ENCODE data around the gene RNF41. TPM values are rescaled to one million over a fixed set of nuclear protein-coding genes. Genes with fewer than 3 reads are reported as not detected.
"Not testable (repeated sequence)": the region's sequence is repeated elsewhere in the genome, so short reads cannot be mapped to it uniquely, and the experiment has no call there.

RNF41 gene
- total and polyA plus RNA-seq, 5 donors: 17.4 to 63.2 (median 44.9) TPM

DNA sequence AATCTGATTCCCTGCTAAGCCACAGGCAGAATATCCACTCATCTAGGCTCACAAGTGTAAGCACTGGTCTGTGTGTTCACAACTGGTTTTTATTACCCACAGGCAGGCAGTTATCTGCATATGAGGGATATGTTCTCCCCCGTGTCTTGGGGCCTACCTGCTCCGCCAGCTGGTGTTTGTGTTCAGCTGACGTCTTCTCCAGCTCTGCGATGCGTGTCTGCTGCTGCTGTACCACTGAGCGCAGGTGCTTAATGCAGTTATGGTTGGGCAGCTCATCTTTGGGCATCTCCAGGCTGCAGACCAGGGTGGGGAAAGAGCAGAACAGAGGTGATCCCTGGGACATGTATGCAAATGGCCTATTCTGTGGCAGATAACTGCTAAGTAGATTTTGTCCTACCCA is 13.7 kb downstream of the RNF41 start:
- intact Hi-C loops (cut with DNase I): loop anchor here in 1 of 4 donors (10.0 kb wide), 1 partner anchor 107 kb away; the partner anchor contains the start of gene CNPY2
- H3K4me1 ChIP-seq (ENCODE audit: control insufficient read depth, insufficient read depth, low read length): no peaks in the 10 kb centered on the region
- ATAC-seq (no peak), DNase-seq (no peak)
- H3K4me3 ChIP-seq (ENCODE audit: low read length): no peak overlapping the region
- H3K27me3 ChIP-seq (ENCODE audit: control insufficient read depth, insufficient read depth): no peaks in the 10 kb centered on the region
- no peaks in the 10 kb centered on the region for H3K9me3 ChIP-seq (ENCODE audit: control insufficient read depth, low read length)
- no peak overlapping the region for H3K27ac ChIP-seq (ENCODE audit: low read length)
- 89% methylated on average over 6 of the region's 6 CpGs for WGBS

GRCh38 chr12:56206452-56207166 is 15.1 kb downstream of the RNF41 start:
- DNase-seq (peak; percentile 45 to 75 (median 71)), ATAC-seq (peak; percentile 49 to 57)
- Histone ChIP-seq H3K27me3 (ENCODE audit: control insufficient read depth, insufficient read depth) (no peaks in the 10 kb centered on the region), H3K4me3 (ENCODE audit: low read length) (no peak overlapping the region), H3K27ac (ENCODE audit: low read length) (no peak overlapping the region), H3K4me1 (ENCODE audit: control insufficient read depth, insufficient read depth, low read length) (no peaks in the 10 kb centered on the region), H3K9me3 (ENCODE audit: control insufficient read depth, low read length) (no peaks in the 10 kb centered on the region)
- 55% methylated on average over 14 of the region's 14 CpGs for WGBS
- intact Hi-C loops (cut with DNase I): loop anchor here in 1 of 4 donors (10.0 kb wide), 1 partner anchor 108 kb away; the partner anchor contains the start of gene CNPY2

DNA sequence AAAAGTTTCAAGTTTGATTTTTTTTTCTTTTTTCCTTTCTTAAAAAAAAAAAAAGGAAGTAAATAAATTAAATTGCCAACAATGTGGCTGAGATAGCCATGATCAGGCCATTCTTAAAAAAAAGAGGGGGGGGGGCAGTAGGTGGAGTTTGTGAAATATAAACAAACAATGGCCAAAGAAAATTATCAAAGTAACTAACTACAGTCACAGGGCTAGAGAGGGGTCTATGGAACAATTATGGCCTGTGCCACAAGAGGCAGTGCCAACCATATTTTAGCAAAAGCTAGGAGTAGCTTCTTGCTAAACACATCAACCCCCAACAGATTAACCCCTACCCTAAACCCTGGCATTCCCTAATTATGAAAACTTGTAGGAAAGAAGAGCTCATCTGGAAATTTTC is 16.3 kb downstream of the RNF41 start:
- H3K27ac ChIP-seq (ENCODE audit: low read length): no peak overlapping the region
- H3K27me3 ChIP-seq (ENCODE audit: control insufficient read depth, insufficient read depth): no peaks in the 10 kb centered on the region
- intact Hi-C loops (cut with DNase I): loop anchor here in 1 of 4 donors (10.0 kb wide), 1 partner anchor 109 kb away; the partner anchor contains the start of gene CNPY2
- no peak overlapping the region for H3K4me3 ChIP-seq (ENCODE audit: low read length)
- ATAC-seq (peak in 1 of 2 donors; percentile 9), DNase-seq (no peak)
- H3K4me1 ChIP-seq (ENCODE audit: control insufficient read depth, insufficient read depth, low read length): no peaks in the 10 kb centered on the region
- H3K9me3 ChIP-seq (ENCODE audit: control insufficient read depth, low read length): no peaks in the 10 kb centered on the region

GRCh38 chr12:56204275-56204674 is 17.4 kb downstream of the RNF41 start:
- Histone ChIP-seq H3K4me3 (ENCODE audit: low read length) (no peak overlapping the region), H3K4me1 (ENCODE audit: control insufficient read depth, insufficient read depth, low read length) (no peaks in the 10 kb centered on the region), H3K9me3 (ENCODE audit: control insufficient read depth, low read length) (no peaks in the 10 kb centered on the region), H3K27ac (ENCODE audit: low read length) (no peak overlapping the region), H3K27me3 (ENCODE audit: control insufficient read depth, insufficient read depth) (no peaks in the 10 kb centered on the region)
- intact Hi-C loops (cut with DNase I): loop anchor here in 1 of 4 donors (10.0 kb wide), 1 partner anchor 111 kb away; the partner anchor contains the start of gene CNPY2
- no peak for ATAC-seq
- no peak for DNase-seq

GRCh38 chr12:56202838-56203237 is 18.9 kb downstream of the RNF41 start:
- ATAC-seq: no peak
- 69% methylated on average over 2 of the region's 2 CpGs for WGBS
- intact Hi-C loops (cut with DNase I): loop anchor here in 1 of 4 donors (10.0 kb wide), 1 partner anchor 112 kb away; the partner anchor contains the start of gene CNPY2

GRCh38 chr12:56202366-56202765 is 19.4 kb downstream of the RNF41 start:
- ATAC-seq (no peak), DNase-seq (no peak)
- H3K27ac ChIP-seq (ENCODE audit: low read length): no peak overlapping the region
- intact Hi-C loops (cut with DNase I): loop anchor here in 1 of 4 donors (10.0 kb wide), 1 partner anchor 112 kb away; the partner anchor contains the start of gene CNPY2
- no peaks in the 10 kb centered on the region for H3K9me3 ChIP-seq (ENCODE audit: control insufficient read depth, low read length)
- no peaks in the 10 kb centered on the region for H3K27me3 ChIP-seq (ENCODE audit: control insufficient read depth, insufficient read depth)
- 47% methylated on average over 1 of the region's 1 CpG for WGBS
- no peak overlapping the region for H3K4me3 ChIP-seq (ENCODE audit: low read length)
- no peaks in the 10 kb centered on the region for H3K4me1 ChIP-seq (ENCODE audit: control insufficient read depth, insufficient read depth, low read length)

More at GRCh38 chr12:56202838-56203237, 18.9 kb downstream of the RNF41 start:
- Histone ChIP-seq H3K4me3 (ENCODE audit: low read length) (no peak overlapping the region), H3K27me3 (ENCODE audit: control insufficient read depth, insufficient read depth) (no peaks in the 10 kb centered on the region), H3K27ac (ENCODE audit: low read length) (no peak overlapping the region), H3K9me3 (ENCODE audit: control insufficient read depth, low read length) (no peaks in the 10 kb centered on the region), H3K4me1 (ENCODE audit: control insufficient read depth, insufficient read depth, low read length) (no peaks in the 10 kb centered on the region)
- no peak for DNase-seq

DNA sequence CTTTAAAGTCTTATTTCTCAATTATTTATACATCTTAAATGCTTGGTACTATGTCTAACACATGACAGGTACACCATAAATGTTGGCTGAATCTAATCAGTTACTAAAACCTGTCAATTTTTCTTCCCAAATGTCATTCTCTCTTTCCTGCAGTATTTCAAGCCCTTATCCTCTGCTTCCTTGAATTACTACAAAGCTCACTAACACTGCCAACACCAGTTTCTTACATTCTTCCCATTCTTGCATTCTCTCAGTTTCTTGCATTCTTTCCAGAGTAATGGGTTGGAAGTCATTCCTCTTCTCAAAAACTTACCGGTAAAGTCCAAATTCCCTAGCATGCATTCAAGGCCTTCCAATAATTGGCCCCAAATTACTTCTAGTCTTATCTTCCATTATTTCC is 22.9 kb downstream of the RNF41 start:
- no peak overlapping the region for H3K4me3 ChIP-seq (ENCODE audit: low read length)
- H3K9me3 ChIP-seq (ENCODE audit: control insufficient read depth, low read length): no peaks in the 10 kb centered on the region
- 49% methylated on average over 1 of the region's 1 CpG for WGBS
- no peaks in the 10 kb centered on the region for H3K27me3 ChIP-seq (ENCODE audit: control insufficient read depth, insufficient read depth)
- ATAC-seq (no peak), DNase-seq (no peak)
- H3K27ac ChIP-seq (ENCODE audit: low read length): no peak overlapping the region
- no peaks in the 10 kb centered on the region for H3K4me1 ChIP-seq (ENCODE audit: control insufficient read depth, insufficient read depth, low read length)
- intact Hi-C loops (cut with DNase I): loop anchor here in 1 of 4 donors (10.0 kb wide), 1 partner anchor 396 kb away; no protein-coding TSS in a partner anchor

DNA sequence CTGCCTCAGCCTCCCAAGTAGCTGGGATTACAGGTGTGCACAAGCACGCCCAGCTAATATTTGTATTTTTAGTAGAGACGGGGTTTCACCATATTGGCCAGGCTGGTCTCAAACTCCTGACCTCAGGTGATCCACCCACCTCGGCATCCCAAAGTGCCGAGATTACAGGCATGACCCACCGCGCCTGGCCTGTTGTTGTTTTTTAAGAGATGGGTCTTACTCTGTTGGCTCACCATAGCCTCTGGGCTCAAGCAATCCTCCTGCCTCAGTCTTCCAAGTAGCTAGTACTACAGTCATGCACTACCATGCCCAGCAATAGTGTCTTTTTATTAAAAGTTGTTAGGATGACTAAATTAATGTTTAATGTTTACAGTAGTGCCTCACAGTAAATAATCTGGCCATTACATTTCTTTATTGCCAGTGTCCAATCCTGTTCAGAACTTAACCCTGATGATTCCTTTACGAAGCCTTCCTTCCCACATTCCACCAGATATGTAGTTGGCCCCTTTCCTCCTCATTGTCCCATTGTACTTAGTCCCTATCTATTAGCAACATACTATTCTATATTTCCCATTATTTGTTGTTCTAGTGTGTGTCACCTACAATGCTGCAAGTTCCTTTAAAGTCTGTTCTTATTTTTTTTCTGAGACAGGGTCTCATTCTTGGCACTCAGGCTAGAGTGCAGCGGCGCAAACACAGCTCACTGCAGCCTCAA is 23.6 kb downstream of the RNF41 start:
- intact Hi-C loops (cut with DNase I): loop anchor here in 1 of 4 donors (10.0 kb wide), 1 partner anchor 397 kb away; no protein-coding TSS in a partner anchor
- no peak for ATAC-seq
- DNase-seq: no peak

GRCh38 chr12:56196818-56197550 is 24.7 kb downstream of the RNF41 start:
- ATAC-seq: peak; percentile 34 to 68
- 49% methylated on average over 11 of the region's 11 CpGs for WGBS
- H3K9me3 ChIP-seq (ENCODE audit: control insufficient read depth, low read length); H3K4me3 ChIP-seq (ENCODE audit: low read length); DNase-seq; H3K27ac ChIP-seq (ENCODE audit: low read length); H3K4me1 ChIP-seq (ENCODE audit: control insufficient read depth, insufficient read depth, low read length); H3K27me3 ChIP-seq (ENCODE audit: control insufficient read depth, insufficient read depth): not testable (repeated sequence)
- intact Hi-C loops (cut with DNase I): loop anchor here in 1 of 4 donors (10.0 kb wide), 1 partner anchor 398 kb away; no protein-coding TSS in a partner anchor

More for the DNA sequence above, 23.6 kb downstream of the RNF41 start:
- H3K27ac ChIP-seq (ENCODE audit: low read length): no peak overlapping the region
- no peaks in the 10 kb centered on the region for H3K4me1 ChIP-seq (ENCODE audit: control insufficient read depth, insufficient read depth, low read length)
- WGBS: 85% methylated on average over 9 of the region's 9 CpGs
- H3K4me3 ChIP-seq (ENCODE audit: low read length): no peak overlapping the region
- no peaks in the 10 kb centered on the region for H3K9me3 ChIP-seq (ENCODE audit: control insufficient read depth, low read length)
- H3K27me3 ChIP-seq (ENCODE audit: control insufficient read depth, insufficient read depth): no peaks in the 10 kb centered on the region

DNA sequence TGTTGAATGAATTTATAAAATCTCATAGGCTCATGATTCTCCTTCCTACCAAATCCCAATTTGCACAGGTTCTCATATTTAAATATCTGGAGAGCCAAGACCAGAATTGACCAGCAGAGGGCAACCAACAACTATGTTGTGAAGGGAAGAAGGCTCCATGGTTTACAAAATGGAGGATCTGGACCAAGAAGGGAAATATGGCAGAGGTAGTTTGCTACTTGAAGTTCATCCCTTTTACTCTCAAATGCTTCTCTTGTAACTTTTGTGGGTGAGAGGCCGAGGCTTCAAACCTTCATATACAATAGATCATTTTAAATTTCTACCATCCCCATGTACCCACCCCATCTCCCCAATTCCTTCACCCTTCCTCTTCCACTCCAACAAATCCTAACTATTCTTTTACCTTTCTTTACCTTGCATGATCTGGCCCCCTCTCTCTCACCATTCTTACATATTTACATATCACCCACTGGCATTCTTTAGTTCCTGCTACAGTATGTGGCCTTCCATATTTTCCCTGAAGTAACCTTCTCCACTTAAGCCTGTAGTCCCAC is 28.6 kb downstream of the RNF41 start:
- 46% methylated on average over 1 of the region's 1 CpG for WGBS
- Histone ChIP-seq H3K27ac (ENCODE audit: low read length) (no peak overlapping the region), H3K27me3 (ENCODE audit: control insufficient read depth, insufficient read depth) (no peaks in the 10 kb centered on the region), H3K9me3 (ENCODE audit: control insufficient read depth, low read length) (no peaks in the 10 kb centered on the region), H3K4me3 (ENCODE audit: low read length) (no peak overlapping the region), H3K4me1 (ENCODE audit: control insufficient read depth, insufficient read depth, low read length) (peaks cover 6% of the 10 kb centered on the region)
- ATAC-seq (no peak), DNase-seq (peak in 2 of 3 donors; percentile 65 to 78)
- intact Hi-C loops (cut with DNase I): loop anchor here in 3 of 4 donors (5.0 to 10.0 kb wide), 3 partner anchors 269 to 402 kb away; partner anchors contain the start of gene SPRYD4 (in 1 of the 3)
